IMR-90 (cell line): Measurements from ENCODE around the gene KIAA0825. TPM values are rescaled to one million over a fixed set of nuclear protein-coding genes. Genes with fewer than 3 reads are reported as not detected.

Experiments
- ATAC-seq: fragments of 200-7000 bp; cut with Tn5 transposase; 2 replicates; pipeline ENCODE4 v1.9.1; 2020; ENCODE audit warnings: low read depth, mild to moderate bottlenecking, moderate library complexity
- BruUV-seq: library from RNA; stranded (reverse); fragments of 400-500 nt; replicated peaks from 2 replicates; lab custom pipeline; 2021; lab: Mats Ljungman, UMichigan
- CTCF ChIA-PET: fragments of 300-600 bp; formaldehyde crosslinking; extraction: SDS; loops from one replicate; lab custom pipeline; 2021; ENCODE audit warnings: antibody characterized with exemption; lab: Yijun Ruan, JAX
- POLR2A ChIA-PET: fragments of 300-600 bp; sonication (Branson Sonifier 250); formaldehyde crosslinking; loops from one replicate; lab custom pipeline; 2022; ENCODE audit warnings: antibody characterized with exemption; ENCODE audit not compliant: unreplicated experiment; lab: Charles Lee
- DNase-seq: peaks from one replicate; pipeline ENCODE4 v3.0.0; 2013
- H2AFZ ChIP-seq: replicated peaks from 2 replicates; pipeline ENCODE3; 2013; ENCODE audit warnings: low read length, mild to moderate bottlenecking; ENCODE audit not compliant: poor library complexity
- H2AK5ac ChIP-seq: 2 replicates; pipeline ENCODE4 v1.6.1; 2013; ENCODE audit warnings: low read depth, low read length, inconsistent platforms
- H2AK9ac ChIP-seq: replicated peaks from 2 replicates; pipeline ENCODE3; 2013; ENCODE audit warnings: mild to moderate bottlenecking, low read depth, low read length, moderate library complexity; ENCODE audit not compliant: poor library complexity
- H2BK120ac ChIP-seq: 2 replicates; pipeline ENCODE4 v1.6.1; 2013; ENCODE audit warnings: low read depth, low read length, inconsistent platforms
- H2BK15ac ChIP-seq: 3 replicates; pipeline ENCODE4 v1.6.1; 2013; ENCODE audit warnings: low read depth, low read length, inconsistent platforms
- H2BK20ac ChIP-seq: 2 replicates; pipeline ENCODE4 v1.6.1; 2013; ENCODE audit warnings: low read depth, mild to moderate bottlenecking, inconsistent platforms, low read length, moderate library complexity
- H2BK5ac ChIP-seq: 2 replicates; pipeline ENCODE4 v1.6.1; 2013; ENCODE audit warnings: mild to moderate bottlenecking, low read depth, low read length, inconsistent platforms; ENCODE audit not compliant: poor library complexity, severe bottlenecking
- H3K14ac ChIP-seq: replicated peaks from 2 replicates; pipeline ENCODE4 v1.6.1; 2013; ENCODE audit warnings: low read depth, low read length, inconsistent platforms
- H3K18ac ChIP-seq: 2 replicates; pipeline ENCODE4 v1.6.1; 2013; ENCODE audit warnings: low read depth, low read length, control low read depth
- H3K23ac ChIP-seq: 2 replicates; pipeline ENCODE4 v1.6.1; 2013; ENCODE audit warnings: low read depth, low read length, inconsistent platforms
- H3K27ac ChIP-seq: 2 replicates; pipeline ENCODE4 v1.5.1; 2013; ENCODE audit warnings: mild to moderate bottlenecking, control low read depth, low read length; ENCODE audit not compliant: insufficient read depth
- H3K27me3 ChIP-seq: 2 replicates; pipeline ENCODE4 v1.6.1; 2013; ENCODE audit warnings: low read length; ENCODE audit not compliant: control insufficient read depth, insufficient read depth
- H3K36me3 ChIP-seq: 2 replicates; pipeline ENCODE4 v1.6.1; 2013; ENCODE audit warnings: low read length, mixed read lengths; ENCODE audit not compliant: control insufficient read depth, insufficient read depth
- H3K4ac ChIP-seq: 2 replicates; pipeline ENCODE4 v1.6.1; 2013; ENCODE audit warnings: low read depth, low read length, inconsistent platforms
- H3K4me1 ChIP-seq: 2 replicates; pipeline ENCODE4 v1.6.1; 2013; ENCODE audit warnings: low read length, mixed read lengths; ENCODE audit not compliant: control insufficient read depth, insufficient read depth
- H3K4me2 ChIP-seq: 2 replicates; pipeline ENCODE4 v1.6.1; 2013; ENCODE audit warnings: low read depth, mild to moderate bottlenecking, control low read depth, low read length, moderate library complexity
- H3K4me3 ChIP-seq: 2 replicates; pipeline ENCODE4 v1.5.1; 2013; ENCODE audit warnings: low read depth, mild to moderate bottlenecking, control low read depth, low read length, moderate library complexity; ENCODE audit not compliant: insufficient read depth
- H3K56ac ChIP-seq: 2 replicates; pipeline ENCODE4 v1.6.1; 2013; ENCODE audit warnings: low read length, inconsistent platforms; ENCODE audit not compliant: insufficient read depth; ENCODE audit errors: extremely low read depth
- H3K79me1 ChIP-seq, 2 experiments: 2 replicates each; pipeline ENCODE4 v1.6.1; 2013; ENCODE audit warnings: low read length in 2 of 2, inconsistent platforms in 1 of 2, low read depth in 1 of 2
- H3K9ac ChIP-seq: 2 replicates; pipeline ENCODE4 v1.6.1; 2013; ENCODE audit warnings: low read depth, low read length, control low read depth
- H3K9me1 ChIP-seq: 2 replicates; pipeline ENCODE4 v1.6.1; 2013; ENCODE audit warnings: low read length, inconsistent platforms; ENCODE audit not compliant: insufficient read depth
- H3K9me3 ChIP-seq: 2 replicates; pipeline ENCODE4 v1.6.1; 2013; ENCODE audit warnings: low read length; ENCODE audit not compliant: control insufficient read depth, insufficient read depth
- H4K20me1 ChIP-seq: 2 replicates; pipeline ENCODE4 v1.6.1; 2013; ENCODE audit warnings: low read length, inconsistent platforms; ENCODE audit not compliant: insufficient read depth
- H4K5ac ChIP-seq: 2 replicates; pipeline ENCODE4 v1.6.1; 2013; ENCODE audit warnings: mild to moderate bottlenecking, low read depth, low read length, control low read depth
- H4K8ac ChIP-seq, 2 experiments: 2 replicates each; pipeline ENCODE4 v1.6.1; 2013; ENCODE audit warnings: low read depth in 2 of 2, low read length in 2 of 2, control low read depth in 1 of 2, inconsistent platforms in 1 of 2
- H4K91ac ChIP-seq: 2 replicates; pipeline ENCODE4 v1.6.1; 2013; ENCODE audit warnings: low read depth, low read length, inconsistent platforms; ENCODE audit not compliant: insufficient read depth
- MXI1 ChIP-seq: IDR thresholded peaks from 2 replicates; pipeline ENCODE4 v1.6.1; 2012; ENCODE audit warnings: low read depth, mild to moderate bottlenecking, low read length, moderate library complexity, borderline replicate concordance
- WGBS, 2 experiments: methylation state at CpG; one replicate each; pipeline versions ENCODE4 v1.1.5 to v1.1.7; 2013; ENCODE audit warnings: missing lambda C conversion rate in 2 of 2; ENCODE audit not compliant: insufficient read length in 1 of 2; ENCODE audit errors: extremely low coverage in 2 of 2; 5-methylcytosine and 5-hydroxymethylcytosine counted together
- dilution Hi-C: fragments of 300-500 bp; cut with HindIII; formaldehyde crosslinking; loops from one replicate; pipeline ENCODE4 v1.14.3; 2018; ENCODE audit warnings: low sequenced_read_pairs; ENCODE audit not compliant: unreplicated experiment
- in situ Hi-C: fragments of 300-500 bp; cut with MboI; formaldehyde crosslinking; loops from 3 replicates; pipeline ENCODE4 v1.14.3; 2019; ENCODE audit warnings: low sequenced_read_pairs, inconsistent platforms, mixed read lengths
- intact Hi-C: fragments of 100-400 bp; cut with micrococcal nuclease; formaldehyde crosslinking; loops from 2 replicates; pipeline ENCODE4 v1.10.0; 2022
- polyA plus RNA-seq, 3 experiments: library from polyadenylated mRNA; depleted of rRNA; stranded (reverse); fragments of >200 nt; gene quantifications; 2 replicates each; pipeline ENCODE4 v1.2.3, GENCODE V29; 2012; ENCODE audit warnings: low replicate concordance in 1 of 3
- total RNA-seq: library from RNA; depleted of rRNA; stranded (reverse); fragments of >200 nt; gene quantifications from 2 replicates; pipeline ENCODE4 v1.2.3, GENCODE V29; 2012
- TF ChIP-seq, protein P1 (sequence below): fragments of 150-350 bp; IDR thresholded peaks from 2 replicates; pipeline ENCODE4 v1.6.1; 2016; ENCODE audit warnings: low read depth, mild to moderate bottlenecking, low read length, moderate library complexity, borderline replicate concordance

The KIAA0825 gene
- total and polyA plus RNA-seq, 2 of the 4 experiments (the other 2 are of a cell fraction), result 0.46 to 1.8 TPM

DNA sequence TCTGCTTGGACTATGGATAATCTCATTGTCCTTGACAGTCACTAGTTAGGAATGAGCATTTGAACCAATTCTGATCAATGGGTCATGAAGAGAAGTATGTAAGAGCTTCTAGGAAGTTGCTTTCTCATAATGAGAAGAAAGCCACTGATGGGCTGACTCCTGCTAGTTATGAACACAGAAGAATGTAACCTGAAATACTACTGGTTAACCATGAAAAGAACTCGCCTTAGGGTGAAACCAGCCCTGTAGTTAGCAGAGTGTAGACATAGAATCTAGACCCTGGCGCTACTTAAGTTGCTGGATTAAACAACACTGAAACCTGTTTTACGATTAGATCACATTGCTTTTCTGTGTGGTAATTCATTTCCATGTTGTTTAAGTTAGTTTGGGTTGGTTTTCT, 26.6 kb upstream of the KIAA0825 start:
- H4K91ac ChIP-seq, result no peak overlapping the region
- no TSS peak for BruUV-seq
- H3K27me3 ChIP-seq, result no peaks in the 10 kb centered on the region
- H3K36me3 ChIP-seq, result no peaks in the 10 kb centered on the region; the same call in 1 of the 2 replicates
- intact Hi-C loops (no loop called here), dilution Hi-C loops (no loop called here), in situ Hi-C loops (no loop called here)
- ChIA-PET CTCF (no interaction called here), POLR2A (no interaction called here)
- no peak overlapping the region for H2BK5ac ChIP-seq
- H4K8ac ChIP-seq, result no peak overlapping the region
- no peak overlapping the region for H3K18ac ChIP-seq
- no peak overlapping the region for H2AFZ ChIP-seq
- H3K27ac ChIP-seq, result no peak overlapping the region
- H2BK15ac ChIP-seq, result no peak overlapping the region
- ATAC-seq (no peak), DNase-seq (no peak)
- no peaks in the 10 kb centered on the region for H4K20me1 ChIP-seq
- no peak overlapping the region for H2AK5ac ChIP-seq
- no peak overlapping the region for H4K5ac ChIP-seq
- no peak overlapping the region for H2AK9ac ChIP-seq
- H3K79me1 ChIP-seq, result peaks cover 6 to 7% of the 10 kb centered on the region in 2 experiments; a peak in 2 of 4 replicates
- no peak overlapping the region for H3K14ac ChIP-seq
- H3K4ac ChIP-seq, result no peak overlapping the region
- no peak overlapping the region for H3K23ac ChIP-seq
- no peaks in the 10 kb centered on the region for H3K9me3 ChIP-seq
- no peak overlapping the region for H3K4me3 ChIP-seq
- TF ChIP-seq, protein P1, sequence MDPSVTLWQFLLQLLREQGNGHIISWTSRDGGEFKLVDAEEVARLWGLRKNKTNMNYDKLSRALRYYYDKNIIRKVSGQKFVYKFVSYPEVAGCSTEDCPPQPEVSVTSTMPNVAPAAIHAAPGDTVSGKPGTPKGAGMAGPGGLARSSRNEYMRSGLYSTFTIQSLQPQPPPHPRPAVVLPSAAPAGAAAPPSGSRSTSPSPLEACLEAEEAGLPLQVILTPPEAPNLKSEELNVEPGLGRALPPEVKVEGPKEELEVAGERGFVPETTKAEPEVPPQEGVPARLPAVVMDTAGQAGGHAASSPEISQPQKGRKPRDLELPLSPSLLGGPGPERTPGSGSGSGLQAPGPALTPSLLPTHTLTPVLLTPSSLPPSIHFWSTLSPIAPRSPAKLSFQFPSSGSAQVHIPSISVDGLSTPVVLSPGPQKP, result no peak
- TF ChIP-seq MXI1, result no peak
- no peak overlapping the region for H3K4me2 ChIP-seq
- H3K9me1 ChIP-seq, result no peaks in the 10 kb centered on the region
- H2BK20ac ChIP-seq, result no peak overlapping the region
- no peak overlapping the region for H3K9ac ChIP-seq
- no peaks in the 10 kb centered on the region for H3K4me1 ChIP-seq
- whole genome bisulfite sequencing, 2 experiments, result 100% methylated on average over 2 of the region's 3 CpGs; no CpG with 5 or more reads in 1 of the 2 experiments
- H3K56ac ChIP-seq, result no peak overlapping the region
- H2BK120ac ChIP-seq, result no peak overlapping the region
